ENCODE data around the gene NABP1. TPM values are rescaled to one million over a fixed set of nuclear protein-coding genes. Genes with fewer than 3 reads are reported as not detected.

The NABP1 gene
- total RNA-seq, 2 experiments from 2014 or later, result 73.5 to 73.7 TPM

- H3K9me3 Mint-ChIP-seq, result peaks cover 5% of the 10 kb centered on the region
- CTCF ChIA-PET, result no interaction called here
- POLR2A ChIA-PET, result no interaction called here
- no peak for DNase-seq
- no peak overlapping the region for H3K4me3 Mint-ChIP-seq
- peaks cover 11% of the 10 kb centered on the region for H3K36me3 Mint-ChIP-seq (ENCODE audit: low read depth)
- no peak overlapping the region for H3K27ac Mint-ChIP-seq
- H3K4me1 Mint-ChIP-seq, result no peaks in the 10 kb centered on the region
- no peaks in the 10 kb centered on the region for H3K27me3 Mint-ChIP-seq
Observed at GRCh38 chr2:191703079-191703725, 25.3 kb downstream of the NABP1 start.

- Mint-ChIP-seq H3K36me3 (ENCODE audit: low read depth) (peaks cover 13% of the 10 kb centered on the region), H3K27me3 (no peaks in the 10 kb centered on the region), H3K4me3 (no peak overlapping the region), H3K4me1 (no peaks in the 10 kb centered on the region), H3K27ac (no peak overlapping the region), H3K9me3 (no peaks in the 10 kb centered on the region)
- CTCF ChIA-PET, result no interaction called here
- POLR2A ChIA-PET, result no interaction called here
- no peak for DNase-seq
Observed at GRCh38 chr2:191705084-191705483, 27.1 kb downstream of the NABP1 start.

GRCh38 chr2:191705701-191706100 is 27.8 kb downstream of the NABP1 start:
- no peak for DNase-seq
- ChIA-PET CTCF (no interaction called here), POLR2A (no interaction called here)
- Mint-ChIP-seq H3K36me3 (ENCODE audit: low read depth) (peaks cover 13% of the 10 kb centered on the region), H3K27ac (no peak overlapping the region), H3K4me3 (no peak overlapping the region), H3K9me3 (no peaks in the 10 kb centered on the region), H3K4me1 (no peaks in the 10 kb centered on the region), H3K27me3 (no peaks in the 10 kb centered on the region)

GRCh38 chr2:191706791-191707190 is 28.9 kb downstream of the NABP1 start:
- no peaks in the 10 kb centered on the region for H3K9me3 Mint-ChIP-seq
- POLR2A ChIA-PET, result interaction anchor here (0.7 to 2.0 kb wide), 3 partner anchors 11 to 30 kb away, joined by 3 to 5 read pairs (median 3); partner anchors contain the start of gene NABP1

GRCh38 chr2:191707542-191707941 is 29.6 kb downstream of the NABP1 start:
- POLR2A ChIA-PET, result interaction anchor here (0.9 to 2.0 kb wide), 2 partner anchors 12 to 31 kb away, joined by 3 to 5 read pairs; no protein-coding TSS in a partner anchor
- H3K9me3 Mint-ChIP-seq, result no peaks in the 10 kb centered on the region
- H3K36me3 Mint-ChIP-seq (ENCODE audit: low read depth), result peaks cover 13% of the 10 kb centered on the region
- H3K27me3 Mint-ChIP-seq, result no peaks in the 10 kb centered on the region
- H3K4me3 Mint-ChIP-seq, result no peak overlapping the region
- no peak overlapping the region for H3K27ac Mint-ChIP-seq
- CTCF ChIA-PET, result interaction anchor here (0.9 to 1.6 kb wide), 3 partner anchors 105 to 455 kb away, joined by 3 to 8 read pairs (median 4); no protein-coding TSS in a partner anchor
- H3K4me1 Mint-ChIP-seq, result no peaks in the 10 kb centered on the region
- DNase-seq, result no peak

More at GRCh38 chr2:191706791-191707190, 28.9 kb downstream of the NABP1 start:
- DNase-seq, result no peak
- Mint-ChIP-seq H3K4me1 (no peaks in the 10 kb centered on the region), H3K27ac (no peak overlapping the region), H3K4me3 (no peak overlapping the region), H3K27me3 (no peaks in the 10 kb centered on the region), H3K36me3 (ENCODE audit: low read depth) (peaks cover 13% of the 10 kb centered on the region)
- CTCF ChIA-PET, result interaction anchor here (0.9 to 1.2 kb wide), 2 partner anchors 106 to 456 kb away, joined by 3 to 4 read pairs; no protein-coding TSS in a partner anchor

GRCh38 chr2:191710411-191710900 is 32.5 kb downstream of the NABP1 start:
- H3K4me1 Mint-ChIP-seq, result no peaks in the 10 kb centered on the region
- H3K9me3 Mint-ChIP-seq, result no peaks in the 10 kb centered on the region
- ChIA-PET CTCF (interaction anchor here (0.9 to 1.2 kb wide), 2 partner anchors 14 to 143 kb away, joined by 4 read pairs; no protein-coding TSS in a partner anchor), POLR2A (interaction anchor here (0.5 kb wide), 1 partner anchor 581 kb away, joined by 3 read pairs; no protein-coding TSS in a partner anchor)
- H3K36me3 Mint-ChIP-seq (ENCODE audit: low read depth), result peaks cover 8% of the 10 kb centered on the region
- H3K27ac Mint-ChIP-seq, result no peak overlapping the region
- no peak for DNase-seq
- no peaks in the 10 kb centered on the region for H3K27me3 Mint-ChIP-seq
- H3K4me3 Mint-ChIP-seq, result no peak overlapping the region

- ChIA-PET CTCF (interaction anchor here (0.7 to 1.2 kb wide), 3 partner anchors 15 to 143 kb away, joined by 3 to 5 read pairs (median 4); no protein-coding TSS in a partner anchor), POLR2A (no interaction called here)
- H3K36me3 Mint-ChIP-seq (ENCODE audit: low read depth), result peaks cover 8% of the 10 kb centered on the region
- no peaks in the 10 kb centered on the region for H3K27me3 Mint-ChIP-seq
- H3K4me3 Mint-ChIP-seq, result no peak overlapping the region
- no peaks in the 10 kb centered on the region for H3K9me3 Mint-ChIP-seq
- no peak for DNase-seq
- H3K27ac Mint-ChIP-seq, result no peak overlapping the region
- no peaks in the 10 kb centered on the region for H3K4me1 Mint-ChIP-seq
Observed at GRCh38 chr2:191711621-191712020, 33.7 kb downstream of the NABP1 start.

- DNase-seq, result no peak
- Mint-ChIP-seq H3K27ac (no peak overlapping the region), H3K36me3 (ENCODE audit: low read depth) (peaks cover 5% of the 10 kb centered on the region)
Observed at GRCh38 chr2:191713837-191714236, 35.9 kb downstream of the NABP1 start.

GRCh38 chr2:191714925-191715324 is 37.0 kb downstream of the NABP1 start:
- Mint-ChIP-seq H3K36me3 (ENCODE audit: low read depth) (no peaks in the 10 kb centered on the region), H3K4me1 (no peaks in the 10 kb centered on the region), H3K27ac (no peak overlapping the region), H3K9me3 (no peaks in the 10 kb centered on the region), H3K4me3 (no peak overlapping the region), H3K27me3 (no peaks in the 10 kb centered on the region)
- no peak for DNase-seq
- ChIA-PET CTCF (interaction anchor here (1.3 to 1.5 kb wide), 2 partner anchors 14 to 43 kb away, joined by 3 to 4 read pairs; no protein-coding TSS in a partner anchor), POLR2A (no interaction called here)

More at GRCh38 chr2:191713837-191714236, 35.9 kb downstream of the NABP1 start:
- H3K4me1 Mint-ChIP-seq, result no peaks in the 10 kb centered on the region
- H3K27me3 Mint-ChIP-seq, result no peaks in the 10 kb centered on the region
- POLR2A ChIA-PET, result no interaction called here
- H3K9me3 Mint-ChIP-seq, result no peaks in the 10 kb centered on the region
- CTCF ChIA-PET, result no interaction called here
- H3K4me3 Mint-ChIP-seq, result no peak overlapping the region

- Mint-ChIP-seq H3K27ac (no peak overlapping the region), H3K4me3 (no peak overlapping the region), H3K9me3 (no peaks in the 10 kb centered on the region), H3K27me3 (no peaks in the 10 kb centered on the region), H3K4me1 (no peaks in the 10 kb centered on the region), H3K36me3 (ENCODE audit: low read depth) (no peaks in the 10 kb centered on the region)
- DNase-seq, result no peak
- CTCF ChIA-PET, result interaction anchor here (1.3 to 1.5 kb wide), 2 partner anchors 13 to 43 kb away, joined by 3 to 4 read pairs; no protein-coding TSS in a partner anchor
- POLR2A ChIA-PET, result no interaction called here
Observed at GRCh38 chr2:191715471-191715870, 37.5 kb downstream of the NABP1 start.

GRCh38 chr2:191719261-191719660 is 41.3 kb downstream of the NABP1 start:
- Mint-ChIP-seq H3K4me1 (no peaks in the 10 kb centered on the region), H3K27ac (no peak overlapping the region), H3K9me3 (no peaks in the 10 kb centered on the region), H3K27me3 (no peaks in the 10 kb centered on the region), H3K4me3 (no peak overlapping the region), H3K36me3 (ENCODE audit: low read depth) (no peaks in the 10 kb centered on the region)
- DNase-seq, result no peak
- CTCF ChIA-PET, result interaction anchor here (0.9 kb wide), 1 partner anchor 443 kb away, joined by 3 read pairs; no protein-coding TSS in a partner anchor
- POLR2A ChIA-PET, result no interaction called here

- ChIA-PET POLR2A (no interaction called here), CTCF (interaction anchor here (0.9 kb wide), 1 partner anchor 442 kb away, joined by 3 read pairs; no protein-coding TSS in a partner anchor)
- no peak for DNase-seq
- Mint-ChIP-seq H3K4me1 (no peaks in the 10 kb centered on the region), H3K27me3 (no peaks in the 10 kb centered on the region), H3K36me3 (ENCODE audit: low read depth) (no peaks in the 10 kb centered on the region), H3K4me3 (no peak overlapping the region), H3K9me3 (no peaks in the 10 kb centered on the region), H3K27ac (no peak overlapping the region)
Observed at GRCh38 chr2:191719938-191720337, 42.0 kb downstream of the NABP1 start.

- Mint-ChIP-seq H3K4me1 (no peaks in the 10 kb centered on the region), H3K9me3 (no peaks in the 10 kb centered on the region), H3K36me3 (ENCODE audit: low read depth) (no peaks in the 10 kb centered on the region), H3K4me3 (no peak overlapping the region), H3K27ac (no peak overlapping the region), H3K27me3 (peaks cover 1% of the 10 kb centered on the region)
- POLR2A ChIA-PET, result no interaction called here
- CTCF ChIA-PET, result no interaction called here
- no peak for DNase-seq
Observed at GRCh38 chr2:191721331-191721730, 43.4 kb downstream of the NABP1 start.

All from activated CD4-positive, alpha-beta memory T cell treated with anti-CD3 and anti-CD28 coated beads, Interleukin-2, amount 10 ng/mL, durations not matched to agents 7 days and 5 days (primary cell).